Measurements from ENCODE around the gene RSBN1.
"Not testable (repeated sequence)": the region's sequence is repeated elsewhere in the genome, so short reads cannot be mapped to it uniquely, and the experiment has no call there.

RSBN1 gene

GRCh38 chr1:113756461-113756860 is 55.8 kb downstream of the RSBN1 start:
- no peaks in the 10 kb centered on the region for H3K4me1 ChIP-seq (ENCODE audit: insufficient read depth, insufficient read length)
- H3K36me3 ChIP-seq (ENCODE audit: insufficient read depth, insufficient read length, low read length), result peaks cover 33% of the 10 kb centered on the region
- no peak for DNase-seq (ENCODE audit: low read depth, low spot score)
- no peak overlapping the region for H3K4me3 ChIP-seq (ENCODE audit: insufficient read length, low read depth)
- H3K9ac ChIP-seq (ENCODE audit: insufficient read length, low read depth), result no peak overlapping the region
- TF ChIP-seq SUZ12 (IDR thresholded peaks at IDR 0.05; ENCODE audit: extremely low read depth, insufficient read depth, insufficient read length) (no peak), ZNF274 (IDR thresholded peaks at IDR 0.05; ENCODE audit: low read depth, low read length) (no peak), YY1 (IDR thresholded peaks at IDR 0.05; ENCODE audit: insufficient read depth, insufficient read length) (no peak)
- H3K27me3 ChIP-seq (ENCODE audit: insufficient read depth, insufficient read length), result no peaks in the 10 kb centered on the region
- H3K9me3 ChIP-seq (ENCODE audit: insufficient read depth, low read length), result no peaks in the 10 kb centered on the region

DNA sequence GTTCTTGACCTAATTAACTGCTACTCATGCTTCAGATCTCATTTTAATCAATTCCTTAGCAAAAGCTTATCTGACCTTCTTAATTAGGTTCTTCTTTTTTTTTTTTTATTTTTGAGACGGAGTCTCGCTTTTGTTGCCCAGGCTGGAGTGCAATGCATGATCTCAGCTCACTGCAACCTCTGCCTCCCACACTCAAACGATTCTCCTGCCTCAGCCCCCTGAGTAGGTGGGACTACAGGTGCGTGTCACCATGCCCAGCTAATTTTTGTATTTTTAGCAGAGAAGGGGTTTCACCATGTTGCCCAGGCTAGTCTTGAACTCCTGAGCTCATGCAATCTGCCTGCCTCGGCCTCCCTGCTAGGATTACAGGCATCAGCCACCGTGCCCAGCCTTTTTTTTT is 58.9 kb downstream of the RSBN1 start:
- peaks cover 44% of the 10 kb centered on the region for H3K36me3 ChIP-seq (ENCODE audit: insufficient read depth, insufficient read length, low read length)
- not testable (repeated sequence) for H3K27me3 ChIP-seq (ENCODE audit: insufficient read depth, insufficient read length); DNase-seq (ENCODE audit: low read depth, low spot score); H3K4me3 ChIP-seq (ENCODE audit: insufficient read length, low read depth); H3K9me3 ChIP-seq (ENCODE audit: insufficient read depth, low read length); H3K4me1 ChIP-seq (ENCODE audit: insufficient read depth, insufficient read length); H3K9ac ChIP-seq (ENCODE audit: insufficient read length, low read depth)

DNA sequence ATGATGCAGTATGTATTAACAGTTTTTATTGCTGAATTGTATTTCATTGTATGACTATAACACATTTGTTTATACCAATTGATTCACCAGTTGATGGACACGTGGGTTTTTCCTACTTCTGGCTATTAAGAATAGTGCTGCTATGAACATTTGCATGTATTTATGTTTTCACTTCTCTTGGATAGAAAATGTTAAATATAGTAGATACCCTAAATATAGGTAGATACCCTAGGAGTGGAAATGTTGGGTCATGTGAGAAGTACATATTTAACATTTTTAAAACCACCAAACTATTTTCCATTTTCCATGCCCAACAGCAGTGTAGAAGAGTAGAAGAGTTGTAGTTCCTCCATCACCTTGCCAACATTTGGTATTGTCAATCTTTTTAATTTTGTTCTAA is 60.8 kb downstream of the RSBN1 start:
- H3K36me3 ChIP-seq (ENCODE audit: insufficient read depth, insufficient read length, low read length), result peaks cover 43% of the 10 kb centered on the region
- no peak overlapping the region for H3K9ac ChIP-seq (ENCODE audit: insufficient read length, low read depth)

DNA sequence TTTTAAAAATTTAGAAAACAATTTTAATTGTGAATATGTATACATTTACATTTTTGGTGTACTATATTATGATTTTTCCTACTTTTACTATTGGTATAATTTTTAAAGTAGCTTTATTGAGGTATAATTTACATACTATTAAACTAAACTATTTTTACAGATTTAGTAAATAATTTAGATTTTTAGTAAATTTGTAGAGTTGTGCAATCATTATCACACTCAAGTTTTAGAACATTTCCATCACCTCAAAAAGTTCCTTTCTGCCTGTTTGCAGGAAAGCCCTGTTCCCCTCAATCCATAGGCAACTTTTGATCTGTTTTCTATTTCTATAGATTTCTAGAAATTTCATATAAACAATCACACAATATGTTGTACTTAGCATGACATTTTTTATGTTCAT is 61.2 kb downstream of the RSBN1 start:
- Histone ChIP-seq H3K36me3 (ENCODE audit: insufficient read depth, insufficient read length, low read length) (peaks cover 44% of the 10 kb centered on the region), H3K27me3 (ENCODE audit: insufficient read depth, insufficient read length) (no peaks in the 10 kb centered on the region), H3K4me3 (ENCODE audit: insufficient read length, low read depth) (no peak overlapping the region), H3K9ac (ENCODE audit: insufficient read length, low read depth) (no peak overlapping the region), H3K4me1 (ENCODE audit: insufficient read depth, insufficient read length) (no peaks in the 10 kb centered on the region), H3K9me3 (ENCODE audit: insufficient read depth, low read length) (peaks cover 3% of the 10 kb centered on the region; the same call in 1 of the 2 replicates)
- TF ChIP-seq YY1 (IDR thresholded peaks at IDR 0.05; ENCODE audit: insufficient read depth, insufficient read length) (no peak), SUZ12 (IDR thresholded peaks at IDR 0.05; ENCODE audit: extremely low read depth, insufficient read depth, insufficient read length) (no peak), ZNF274 (IDR thresholded peaks at IDR 0.05; ENCODE audit: low read depth, low read length) (no peak)
- DNase-seq (ENCODE audit: low read depth, low spot score), result no peak

More for the DNA sequence above, 60.8 kb downstream of the RSBN1 start:
- no peak for DNase-seq (ENCODE audit: low read depth, low spot score)
- Histone ChIP-seq H3K4me3 (ENCODE audit: insufficient read length, low read depth) (no peak overlapping the region), H3K27me3 (ENCODE audit: insufficient read depth, insufficient read length) (no peaks in the 10 kb centered on the region), H3K4me1 (ENCODE audit: insufficient read depth, insufficient read length) (no peaks in the 10 kb centered on the region), H3K9me3 (ENCODE audit: insufficient read depth, low read length) (no peaks in the 10 kb centered on the region)
- TF ChIP-seq YY1 (IDR thresholded peaks at IDR 0.05; ENCODE audit: insufficient read depth, insufficient read length) (no peak), ZNF274 (IDR thresholded peaks at IDR 0.05; ENCODE audit: low read depth, low read length) (no peak), SUZ12 (IDR thresholded peaks at IDR 0.05; ENCODE audit: extremely low read depth, insufficient read depth, insufficient read length) (no peak)

- TF ChIP-seq ZNF274 (IDR thresholded peaks at IDR 0.05; ENCODE audit: low read depth, low read length), result no peak
- no peak for TF ChIP-seq YY1 (IDR thresholded peaks at IDR 0.05; ENCODE audit: insufficient read depth, insufficient read length)
- no peak for TF ChIP-seq SUZ12 (IDR thresholded peaks at IDR 0.05; ENCODE audit: extremely low read depth, insufficient read depth, insufficient read length)
- DNase-seq (ENCODE audit: low read depth, low spot score), result no peak
- Histone ChIP-seq H3K27me3 (ENCODE audit: insufficient read depth, insufficient read length) (no peaks in the 10 kb centered on the region), H3K4me1 (ENCODE audit: insufficient read depth, insufficient read length) (no peaks in the 10 kb centered on the region), H3K9ac (ENCODE audit: insufficient read length, low read depth) (no peak overlapping the region), H3K9me3 (ENCODE audit: insufficient read depth, low read length) (peaks cover 3% of the 10 kb centered on the region; the same call in 1 of the 2 replicates), H3K36me3 (ENCODE audit: insufficient read depth, insufficient read length, low read length) (peaks cover 35% of the 10 kb centered on the region), H3K4me3 (ENCODE audit: insufficient read length, low read depth) (no peak overlapping the region)
Observed at GRCh38 chr1:113749402-113749801, 62.9 kb downstream of the RSBN1 start.

GRCh38 chr1:113747376-113747775 is 64.9 kb downstream of the RSBN1 start:
- Histone ChIP-seq H3K4me3 (ENCODE audit: insufficient read length, low read depth) (no peak overlapping the region), H3K9ac (ENCODE audit: insufficient read length, low read depth) (no peak overlapping the region), H3K9me3 (ENCODE audit: insufficient read depth, low read length) (peaks cover 3% of the 10 kb centered on the region; the same call in 1 of the 2 replicates), H3K27me3 (ENCODE audit: insufficient read depth, insufficient read length) (no peaks in the 10 kb centered on the region), H3K4me1 (ENCODE audit: insufficient read depth, insufficient read length) (no peaks in the 10 kb centered on the region), H3K36me3 (ENCODE audit: insufficient read depth, insufficient read length, low read length) (peaks cover 32% of the 10 kb centered on the region)
- TF ChIP-seq SUZ12 (IDR thresholded peaks at IDR 0.05; ENCODE audit: extremely low read depth, insufficient read depth, insufficient read length) (no peak), ZNF274 (IDR thresholded peaks at IDR 0.05; ENCODE audit: low read depth, low read length) (no peak), YY1 (IDR thresholded peaks at IDR 0.05; ENCODE audit: insufficient read depth, insufficient read length) (no peak)
- no peak for DNase-seq (ENCODE audit: low read depth, low spot score)

GRCh38 chr1:113745425-113745824 is 66.9 kb downstream of the RSBN1 start:
- Histone ChIP-seq H3K27me3 (ENCODE audit: insufficient read depth, insufficient read length) (no peaks in the 10 kb centered on the region), H3K9me3 (ENCODE audit: insufficient read depth, low read length) (peaks cover 3% of the 10 kb centered on the region; the same call in 1 of the 2 replicates), H3K4me3 (ENCODE audit: insufficient read length, low read depth) (no peak overlapping the region), H3K4me1 (ENCODE audit: insufficient read depth, insufficient read length) (no peaks in the 10 kb centered on the region), H3K9ac (ENCODE audit: insufficient read length, low read depth) (no peak overlapping the region), H3K36me3 (ENCODE audit: insufficient read depth, insufficient read length, low read length) (peaks cover 34% of the 10 kb centered on the region)
- DNase-seq (ENCODE audit: low read depth, low spot score), result no peak
- TF ChIP-seq SUZ12 (IDR thresholded peaks at IDR 0.05; ENCODE audit: extremely low read depth, insufficient read depth, insufficient read length), result no peak
- no peak for TF ChIP-seq ZNF274 (IDR thresholded peaks at IDR 0.05; ENCODE audit: low read depth, low read length)
- no peak for TF ChIP-seq YY1 (IDR thresholded peaks at IDR 0.05; ENCODE audit: insufficient read depth, insufficient read length)

- Histone ChIP-seq H3K9ac (ENCODE audit: insufficient read length, low read depth) (no peak overlapping the region), H3K4me1 (ENCODE audit: insufficient read depth, insufficient read length) (no peaks in the 10 kb centered on the region), H3K36me3 (ENCODE audit: insufficient read depth, insufficient read length, low read length) (peaks cover 24% of the 10 kb centered on the region), H3K4me3 (ENCODE audit: insufficient read length, low read depth) (no peak overlapping the region), H3K9me3 (ENCODE audit: insufficient read depth, low read length) (peaks cover 3% of the 10 kb centered on the region; the same call in 1 of the 2 replicates), H3K27me3 (ENCODE audit: insufficient read depth, insufficient read length) (no peaks in the 10 kb centered on the region)
- DNase-seq (ENCODE audit: low read depth, low spot score), result no peak
- TF ChIP-seq ZNF274 (IDR thresholded peaks at IDR 0.05; ENCODE audit: low read depth, low read length) (no peak), YY1 (IDR thresholded peaks at IDR 0.05; ENCODE audit: insufficient read depth, insufficient read length) (no peak), SUZ12 (IDR thresholded peaks at IDR 0.05; ENCODE audit: extremely low read depth, insufficient read depth, insufficient read length) (no peak)
Observed at GRCh38 chr1:113744114-113744513, 68.2 kb downstream of the RSBN1 start.
